Renal cortical epithelial cell (primary cell): ENCODE data around the gene BBS9. TPM values are rescaled to one million over a fixed set of nuclear protein-coding genes. Genes with fewer than 3 reads are reported as not detected.
A peak's percentile ranks its signal among the peaks of the same experiment; 100 is the strongest.
"Not testable (repeated sequence)": the region's sequence is repeated elsewhere in the genome, so short reads cannot be mapped to it uniquely, and the experiment has no call there.

Experiments
- DNase-seq: peaks from one replicate; pipeline ENCODE4 v3.0.0-alpha.2; 2011; ENCODE audit warnings: low read depth
- total RNA-seq: library from RNA; depleted of rRNA; stranded (reverse); fragments of >200 nt; gene quantifications from 2 replicates; pipeline ENCODE4 v1.2.3, GENCODE V29; 2014

Gene BBS9
- total RNA-seq, 1 donor from 2014 or later, result 23.7 TPM

- DNase-seq, result peak; percentile 83
Observed at GRCh38 chr7:33195264-33195663, 65.9 kb downstream of the BBS9 start.

- DNase-seq, result peak; percentile 44
Observed at GRCh38 chr7:33196221-33196620, 66.9 kb downstream of the BBS9 start.

DNA sequence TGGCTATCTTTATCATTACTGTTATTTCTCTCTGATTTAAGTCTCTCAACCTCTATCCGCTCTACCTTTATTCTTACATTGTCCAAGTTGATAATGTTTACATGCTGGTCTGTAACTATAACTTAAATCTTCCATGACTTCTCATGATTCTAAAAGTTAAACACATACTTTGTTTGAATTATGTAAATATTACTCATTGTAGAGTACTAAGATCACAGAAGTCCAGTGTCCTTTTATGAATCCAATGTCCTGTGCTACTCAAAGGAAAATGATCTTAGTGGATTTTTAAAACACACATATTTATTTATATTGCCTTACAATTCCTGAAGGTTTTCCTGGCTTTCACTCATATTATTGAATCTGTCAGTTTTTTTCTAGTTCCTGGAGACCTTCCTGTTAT, 70.9 kb downstream of the BBS9 start:
- no peak for DNase-seq

DNA sequence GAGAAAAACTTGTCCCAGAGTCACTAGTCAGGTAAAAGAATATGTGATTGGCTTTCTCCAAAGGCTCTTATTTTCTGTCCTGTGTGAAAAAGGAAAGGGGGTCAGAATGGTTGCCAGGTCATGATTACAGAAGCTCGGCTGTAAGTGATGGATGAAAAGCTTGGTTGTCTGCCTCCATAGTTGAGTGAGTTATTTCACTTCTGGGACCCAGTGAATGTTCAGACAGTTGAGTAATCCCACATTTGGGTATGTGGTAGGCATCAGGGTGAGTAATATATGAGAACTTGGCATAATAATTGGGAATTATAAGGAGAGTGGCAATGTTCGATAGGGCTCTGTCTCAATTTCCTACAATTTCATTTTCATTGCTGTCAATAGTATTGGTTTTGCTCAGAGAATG, 72.5 kb downstream of the BBS9 start:
- peak; percentile 42 for DNase-seq

- DNase-seq, result no peak
Observed at GRCh38 chr7:33210958-33211357, 81.6 kb downstream of the BBS9 start.

DNA sequence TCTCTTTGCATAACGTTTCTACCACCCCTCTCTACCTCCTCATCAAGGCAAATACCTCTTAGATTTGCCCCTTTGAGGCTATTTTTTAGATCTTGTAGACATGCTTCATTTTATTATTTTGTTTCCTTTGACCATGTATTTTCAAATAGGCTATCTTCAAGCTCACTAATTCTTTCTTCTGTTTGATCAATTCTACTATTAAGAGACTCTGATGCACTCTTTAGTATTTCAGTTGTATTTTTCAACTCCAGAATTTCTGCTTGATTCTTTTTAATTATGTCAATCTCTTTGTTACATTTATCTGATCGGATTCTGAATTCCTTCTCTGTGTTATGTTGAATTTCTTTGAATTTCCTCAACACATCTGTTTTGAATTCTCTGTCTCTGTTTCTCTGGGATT, 82.8 kb downstream of the BBS9 start:
- DNase-seq, result no peak

DNA sequence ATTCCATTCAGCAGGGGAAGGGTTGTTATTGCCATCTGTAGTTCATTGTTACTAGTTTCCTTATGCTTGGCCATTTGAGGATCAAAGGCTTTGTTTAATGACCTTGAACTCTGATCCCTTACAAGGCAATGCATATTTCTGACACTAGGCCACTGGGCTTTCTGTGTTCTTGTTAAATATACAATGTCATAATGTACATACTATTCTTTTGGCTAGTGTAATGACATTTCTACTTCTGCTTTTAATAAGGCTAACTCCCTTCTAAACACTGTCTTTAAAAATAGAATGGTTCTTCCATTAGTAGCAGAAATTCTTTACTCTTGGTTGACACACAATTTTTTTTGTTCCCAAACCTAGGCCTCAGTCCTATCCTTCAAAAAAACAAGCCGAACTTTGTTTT, 86.6 kb downstream of the BBS9 start:
- DNase-seq, result no peak

DNA sequence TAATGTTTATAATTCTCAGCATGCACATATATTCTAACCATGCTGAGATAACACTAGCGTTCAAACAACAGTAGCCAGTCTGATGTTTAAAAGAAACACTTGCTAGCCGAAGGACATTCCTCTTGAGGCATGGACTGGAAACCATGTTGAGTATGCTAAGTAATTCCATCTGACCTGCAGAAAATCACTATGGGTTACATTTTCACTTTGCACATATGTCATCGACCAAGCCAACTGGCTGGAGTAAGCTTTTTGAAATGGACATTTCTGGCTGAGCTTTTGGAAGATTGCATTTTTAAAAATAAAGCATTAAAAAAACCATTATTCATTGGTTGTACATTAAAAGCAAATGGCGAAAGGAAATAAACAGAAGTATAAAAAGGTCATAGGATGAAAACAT, 88.2 kb downstream of the BBS9 start:
- DNase-seq, result no peak

GRCh38 chr7:33218841-33219535, 89.6 kb downstream of the BBS9 start:
- not testable (repeated sequence) for DNase-seq

DNA sequence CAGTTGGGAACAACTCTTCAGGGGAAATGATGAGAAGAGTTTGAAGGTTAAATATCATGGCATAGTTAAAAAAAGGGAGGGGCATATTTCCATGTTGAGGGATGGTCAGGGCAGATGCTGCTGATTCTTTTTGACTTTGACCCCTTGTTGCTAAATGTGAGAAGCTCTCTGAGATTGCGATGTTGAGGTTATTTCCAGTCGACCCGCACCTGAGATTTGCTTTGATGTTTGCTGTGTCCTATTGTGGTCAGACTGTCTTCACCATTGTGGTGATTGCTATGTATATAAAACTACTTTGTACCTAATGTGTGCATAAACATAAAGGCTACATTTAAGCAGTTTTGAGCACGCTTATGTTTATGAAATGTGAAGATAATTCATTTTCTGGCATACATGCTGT, 90.9 kb downstream of the BBS9 start:
- DNase-seq, result no peak

DNA sequence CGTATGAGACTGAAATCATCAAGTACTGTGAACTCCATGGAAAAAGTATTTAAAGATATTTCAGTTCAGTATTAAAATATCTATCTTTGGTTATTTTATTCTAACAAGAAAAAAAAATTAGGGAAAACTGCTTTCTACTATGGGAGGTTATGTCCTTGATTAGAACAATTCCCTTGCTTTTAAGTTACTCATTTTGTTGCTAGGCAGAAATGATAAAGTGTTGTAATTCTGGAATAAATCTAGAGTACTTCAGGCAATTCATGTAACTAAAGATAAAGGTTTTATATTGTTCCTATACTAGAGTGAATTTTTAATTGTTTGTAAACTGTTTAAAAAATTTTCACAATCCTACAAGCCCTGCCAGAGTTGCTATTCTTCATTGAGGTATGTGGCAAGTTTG, 92.0 kb downstream of the BBS9 start:
- DNase-seq, result peak; percentile 2

GRCh38 chr7:33232632-33233145, 103.3 kb downstream of the BBS9 start:
- no peak for DNase-seq

DNA sequence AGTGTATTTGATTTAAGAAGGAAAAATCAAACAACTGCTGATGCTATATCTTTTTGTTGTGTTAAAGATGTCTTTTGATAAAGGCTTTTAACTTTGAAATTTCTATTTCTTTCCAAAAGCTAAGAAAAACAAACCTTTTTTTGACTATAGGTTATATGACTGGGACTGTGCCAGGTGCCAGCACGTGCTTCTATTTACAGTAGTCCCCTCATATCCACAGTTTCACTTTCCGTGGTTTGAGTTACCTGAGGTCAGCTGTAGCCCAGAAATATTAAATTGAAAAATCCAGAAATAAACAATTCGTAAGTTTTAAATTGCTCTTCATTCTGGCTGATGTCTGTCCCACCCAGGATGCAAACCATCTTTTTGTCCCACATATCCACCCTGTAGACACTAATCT, 104.3 kb downstream of the BBS9 start:
- DNase-seq, result no peak

DNA sequence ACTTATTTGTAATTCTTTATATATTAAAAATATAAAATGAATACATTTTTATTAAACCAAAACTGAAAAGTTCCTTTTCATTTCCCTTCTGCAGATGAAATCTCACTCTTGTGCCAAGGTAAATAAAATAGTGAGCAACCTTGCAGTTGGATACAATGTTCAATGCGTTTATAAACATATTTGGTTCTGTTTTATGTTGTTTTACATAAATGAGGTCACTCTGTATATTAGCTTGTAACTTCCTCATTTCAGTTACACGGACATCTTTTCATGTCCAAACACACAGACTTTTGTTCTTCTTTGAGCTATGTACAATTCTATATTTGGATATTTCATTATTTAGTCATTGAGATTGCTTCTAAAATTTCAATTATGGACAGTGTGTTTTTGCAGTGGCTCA, 107.7 kb downstream of the BBS9 start:
- no peak for DNase-seq

DNA sequence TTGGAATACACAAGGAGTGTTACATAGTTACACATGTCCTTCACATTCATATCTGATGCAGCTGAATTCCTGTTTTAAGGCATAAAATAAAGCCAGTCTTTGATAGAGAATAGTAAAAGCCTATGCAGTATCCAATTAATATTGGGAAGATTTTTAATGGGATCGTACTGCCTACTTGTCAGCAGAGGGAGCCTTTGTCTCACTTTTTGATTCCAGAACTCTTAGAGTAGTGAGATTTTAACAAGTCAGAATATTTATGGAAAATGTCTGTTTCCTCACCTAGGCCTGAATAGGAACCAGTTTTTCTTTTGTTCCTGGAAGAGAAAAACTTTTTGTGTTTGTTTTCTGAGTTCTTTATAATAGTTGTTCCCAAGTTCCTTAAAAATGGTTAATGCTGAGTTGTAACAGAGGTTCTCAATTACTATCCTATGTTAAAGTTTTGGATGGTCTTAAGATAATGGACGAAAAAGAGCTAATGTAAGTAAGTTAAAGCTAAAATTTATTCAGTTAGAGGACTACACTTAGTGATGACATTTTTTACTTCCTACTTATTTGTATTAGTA, 114.0 kb downstream of the BBS9 start:
- peak; percentile 58 for DNase-seq

DNA sequence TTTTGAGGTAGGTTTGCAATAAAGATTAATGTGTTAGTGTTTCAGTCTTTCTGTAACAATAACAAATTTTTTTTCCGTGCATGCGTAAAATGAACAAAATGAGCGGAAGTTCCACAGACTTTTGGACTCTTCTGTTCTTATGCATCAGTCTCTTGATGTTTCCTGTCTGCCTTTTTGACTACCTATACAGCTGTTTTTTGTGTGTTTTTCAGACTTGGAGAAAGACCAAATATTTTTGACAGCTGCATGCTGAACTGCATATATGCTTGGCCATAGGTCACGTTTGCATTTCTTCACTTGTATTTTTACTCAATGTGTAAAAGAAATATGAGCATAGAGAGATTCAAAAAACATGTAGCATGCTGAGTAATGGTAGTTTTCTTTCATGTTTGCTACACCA, 119.3 kb downstream of the BBS9 start:
- DNase-seq, result no peak

DNA sequence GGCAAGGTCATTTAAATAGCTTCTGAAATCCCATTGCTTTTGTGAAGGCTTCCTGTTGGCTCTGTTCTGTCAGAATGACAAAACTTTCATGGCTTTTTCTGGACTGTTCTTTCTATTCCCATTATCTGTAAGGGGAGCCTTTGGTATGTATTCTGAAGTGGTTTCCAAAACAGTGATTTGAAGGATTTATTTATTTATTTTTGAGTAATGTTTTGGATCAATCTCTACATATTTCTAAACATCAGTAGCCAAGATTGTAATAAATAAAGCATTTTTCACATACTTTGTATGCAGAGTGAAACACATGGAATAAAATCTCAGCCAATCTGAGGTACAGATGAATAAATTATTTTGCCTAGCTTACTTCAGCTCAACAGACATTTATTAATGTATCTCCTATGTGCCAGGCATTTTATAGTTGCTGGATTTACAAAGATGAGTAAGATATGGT, 121.1 kb downstream of the BBS9 start:
- DNase-seq, result no peak

DNA sequence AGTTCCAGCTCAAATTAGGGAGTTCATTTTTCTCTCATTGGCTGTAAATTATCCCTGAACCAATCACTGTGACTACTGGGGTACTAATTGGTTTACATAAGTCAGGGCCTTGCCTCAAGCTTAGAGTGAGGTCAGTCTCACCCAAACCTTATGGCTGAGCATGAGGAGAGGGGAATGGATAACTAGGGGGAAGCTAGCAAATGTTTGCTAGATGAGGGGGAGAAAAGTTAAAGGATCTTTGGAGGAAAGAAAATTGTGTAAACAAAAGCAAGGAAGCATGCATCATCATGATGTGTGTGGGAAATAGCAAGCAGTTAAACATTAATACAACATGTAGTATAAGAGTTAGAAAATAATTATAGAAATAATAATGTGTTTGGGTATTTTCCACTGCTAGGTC, 121.9 kb downstream of the BBS9 start:
- DNase-seq, result peak; percentile 90

DNA sequence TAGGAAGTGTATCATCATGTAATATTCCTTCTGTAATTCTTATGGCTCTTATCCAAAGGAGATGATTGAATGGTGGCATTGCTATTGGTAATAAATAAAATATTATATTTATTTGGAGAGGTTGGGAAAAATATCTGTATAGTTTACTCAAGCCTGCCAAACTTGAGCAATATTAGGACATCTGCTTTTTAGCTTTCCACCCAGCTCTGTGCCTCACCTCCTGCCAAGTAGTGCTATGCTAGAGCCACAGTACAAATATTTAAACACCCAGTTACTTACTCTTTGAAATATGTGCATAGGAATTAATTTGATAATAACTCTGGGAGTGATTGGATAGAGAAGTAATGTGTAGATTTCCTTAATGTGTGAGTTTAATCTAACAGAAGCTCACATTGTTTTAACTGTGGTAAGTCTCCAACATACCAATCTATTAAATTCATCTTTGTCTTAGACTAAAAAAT, 129.2 kb downstream of the BBS9 start:
- no peak for DNase-seq

DNA sequence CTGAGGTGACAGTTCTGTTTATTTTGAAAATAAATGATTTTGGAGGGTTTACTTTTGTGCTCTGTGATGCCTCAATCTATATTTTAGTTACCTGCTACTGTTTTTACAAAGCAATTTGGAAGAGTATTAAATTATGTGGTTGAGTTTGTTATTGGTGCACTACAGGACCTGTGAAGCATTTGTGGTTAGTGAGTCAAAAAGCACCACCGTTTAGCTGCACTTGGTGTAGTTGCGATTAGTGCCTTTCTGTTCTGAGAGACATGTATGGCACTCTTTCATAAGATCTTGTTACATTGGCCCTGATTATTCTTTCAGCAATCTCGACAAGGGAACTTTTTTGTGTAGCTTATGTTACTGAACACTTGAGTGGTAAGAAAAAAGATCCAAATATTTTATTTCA, 132.2 kb downstream of the BBS9 start:
- peak; percentile 51 for DNase-seq

GRCh38 chr7:33262476-33262875, 133.1 kb downstream of the BBS9 start:
- no peak for DNase-seq

GRCh38 chr7:33271839-33272371, 142.5 kb downstream of the BBS9 start:
- DNase-seq, result not testable (repeated sequence)

GRCh38 chr7:33273356-33273755, 144.0 kb downstream of the BBS9 start:
- DNase-seq, result peak; percentile 51
